ENCODE results near the gene GBX1. TPM values are rescaled to one million over a fixed set of nuclear protein-coding genes. Genes with fewer than 3 reads are reported as not detected.

GBX1 gene
- polyA plus RNA-seq, 3 donors = 0.19 TPM; not detected in 2

DNA sequence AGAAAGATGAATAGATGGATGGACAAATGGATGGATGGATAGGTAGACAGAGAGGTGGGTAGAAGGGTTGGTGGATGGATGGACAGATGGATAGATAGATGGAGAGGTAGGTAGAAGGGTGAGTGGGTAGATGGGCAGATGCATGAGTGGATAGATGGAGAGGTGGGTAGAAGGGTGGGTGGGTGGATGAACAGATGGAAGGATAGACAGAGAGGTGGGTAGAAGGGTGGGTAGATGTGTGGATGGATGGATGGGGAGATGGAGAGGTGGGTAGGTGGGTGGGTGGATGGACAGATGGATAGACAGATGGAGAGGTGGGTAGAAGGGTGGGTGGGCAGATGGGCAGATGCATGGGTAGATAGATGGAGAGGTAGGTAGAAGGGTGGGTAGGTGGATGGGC is 30.4 kb upstream of the GBX1 start:
- no peak for DNase-seq (ENCODE audit: extremely low read depth in 1 of 11, low read depth in 9 of 11, low spot score in 4 of 11)

DNA sequence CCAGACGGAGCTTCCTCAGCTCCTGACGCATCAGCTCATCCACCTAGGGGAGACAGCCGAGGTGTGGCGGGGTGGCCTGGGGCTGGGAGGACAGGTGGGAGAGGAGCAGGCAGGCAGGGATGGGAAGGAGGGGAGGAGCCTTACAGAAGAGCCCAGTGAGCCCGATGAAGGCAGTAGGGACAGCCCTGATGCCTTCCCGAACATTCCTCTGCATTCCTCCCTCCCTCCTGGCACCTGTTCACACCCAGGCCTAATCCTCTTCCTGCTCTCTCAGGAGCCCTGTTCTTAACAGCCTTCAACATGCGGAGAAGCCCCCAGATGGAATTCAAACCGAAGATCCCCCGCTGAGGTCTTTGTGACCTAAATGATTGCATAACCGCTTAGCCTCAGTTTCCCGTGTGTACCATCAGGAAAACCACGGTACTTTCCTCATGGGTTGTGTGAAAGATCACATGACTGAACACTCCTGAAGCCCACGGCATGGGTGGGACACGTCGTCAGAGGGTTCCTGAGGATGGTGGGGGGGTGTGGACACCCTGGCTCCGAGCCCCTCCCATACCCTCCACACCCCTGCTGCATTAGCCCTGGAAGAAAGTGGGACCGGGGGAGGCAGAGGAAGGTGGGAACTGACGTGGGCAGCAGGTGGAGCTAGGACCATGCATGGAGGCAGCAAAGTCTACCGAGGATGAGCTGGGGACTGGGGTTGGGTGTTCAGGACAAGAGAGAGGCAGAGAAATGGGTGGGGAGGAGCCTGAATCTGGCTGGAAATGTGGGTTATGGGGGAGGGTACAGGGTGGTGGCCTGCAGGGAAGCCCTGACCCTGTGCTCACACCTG is 28.3 kb upstream of the GBX1 start:
- DNase-seq (ENCODE audit: extremely low read depth in 1 of 11, low read depth in 9 of 11, low spot score in 4 of 11) = no peak

DNA sequence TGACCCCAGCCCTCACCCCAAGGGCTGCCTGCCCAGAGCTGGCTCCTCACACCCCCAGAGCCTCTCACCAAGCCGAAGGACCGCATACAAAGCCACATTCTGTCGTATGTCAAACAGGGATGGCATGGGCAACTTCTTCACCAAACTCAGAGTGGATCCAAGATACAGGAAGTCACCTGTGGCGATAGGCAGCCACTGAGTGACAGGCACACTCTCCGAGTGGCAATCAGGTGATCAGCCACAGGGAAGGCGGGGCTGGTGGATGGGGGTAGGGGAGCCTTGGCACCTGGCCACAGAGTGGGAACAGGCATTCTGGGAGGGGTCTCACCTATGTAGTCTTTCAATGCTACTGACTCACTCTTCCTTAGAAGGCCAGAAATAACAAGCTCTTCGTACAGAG is 26.7 kb upstream of the GBX1 start:
- DNase-seq (ENCODE audit: extremely low read depth in 1 of 11, low read depth in 9 of 11, low spot score in 4 of 11) = no peak

DNA sequence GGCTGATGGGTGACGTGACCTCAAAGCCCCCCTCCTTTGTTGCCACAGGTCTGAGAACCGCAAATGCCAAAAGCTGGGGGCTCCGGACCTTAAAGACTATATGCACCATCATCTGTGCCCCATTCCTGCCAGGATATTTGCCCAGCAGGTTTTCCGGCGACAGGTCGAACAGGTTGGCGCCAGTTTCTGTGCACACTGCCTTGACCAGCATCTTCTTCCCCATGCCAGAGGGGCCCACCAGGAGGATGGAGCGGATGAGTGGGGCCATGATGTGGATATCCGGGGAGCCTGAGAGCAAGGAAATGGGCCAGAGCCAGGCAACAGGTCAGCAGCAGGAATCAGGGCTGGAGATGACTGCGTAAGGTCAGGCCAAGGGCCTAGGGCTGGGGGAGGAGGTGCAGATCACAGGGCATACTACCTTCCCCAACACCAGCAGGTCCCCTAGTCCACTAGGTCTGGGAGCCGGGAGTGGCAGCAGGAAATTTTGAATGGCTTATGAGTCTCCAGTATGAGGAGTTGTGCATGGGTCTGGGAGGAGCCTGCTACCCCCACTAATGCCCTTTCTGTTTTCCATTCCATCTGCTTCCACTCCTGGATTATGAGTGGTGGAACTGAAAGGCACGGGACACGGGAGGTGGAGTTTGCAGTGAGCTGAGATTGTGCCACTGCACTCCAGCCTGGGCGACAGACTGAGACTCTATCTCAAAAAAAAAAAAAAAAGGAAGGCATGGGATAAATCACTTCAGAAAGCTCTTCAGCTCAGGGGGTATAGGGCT is 25.9 kb upstream of the GBX1 start:
- no peak for DNase-seq (ENCODE audit: extremely low read depth in 1 of 11, low read depth in 9 of 11, low spot score in 4 of 11)

DNA sequence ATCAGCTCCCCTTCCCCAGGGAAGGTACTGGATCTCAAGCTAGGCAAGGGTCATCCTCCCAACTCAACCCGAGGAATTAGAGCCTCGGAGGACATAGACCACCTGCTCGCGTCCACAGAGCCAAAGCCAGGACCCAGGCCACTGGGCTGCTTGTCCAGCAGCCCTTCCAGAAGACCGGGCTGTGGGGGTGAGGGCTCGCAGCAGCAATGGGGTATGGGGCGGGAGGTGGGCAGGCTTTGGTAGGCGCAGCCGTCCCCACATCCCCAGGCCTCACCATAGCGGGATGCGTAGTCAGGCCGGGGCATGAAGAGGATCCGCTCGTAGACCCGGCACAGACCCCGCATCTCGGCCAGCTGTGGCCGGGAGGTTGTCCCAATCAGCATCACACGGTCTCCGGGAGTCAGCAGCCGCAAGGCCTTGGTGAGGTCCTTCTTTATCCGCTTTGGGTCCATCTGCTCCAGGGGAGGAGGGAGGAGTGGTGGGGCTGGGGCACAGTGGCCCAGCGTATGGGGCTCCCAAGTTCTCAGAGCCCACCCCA is 24.6 kb upstream of the GBX1 start:
- DNase-seq (ENCODE audit: extremely low read depth in 1 of 11, low read depth in 9 of 11, low spot score in 4 of 11) = no peak

DNA sequence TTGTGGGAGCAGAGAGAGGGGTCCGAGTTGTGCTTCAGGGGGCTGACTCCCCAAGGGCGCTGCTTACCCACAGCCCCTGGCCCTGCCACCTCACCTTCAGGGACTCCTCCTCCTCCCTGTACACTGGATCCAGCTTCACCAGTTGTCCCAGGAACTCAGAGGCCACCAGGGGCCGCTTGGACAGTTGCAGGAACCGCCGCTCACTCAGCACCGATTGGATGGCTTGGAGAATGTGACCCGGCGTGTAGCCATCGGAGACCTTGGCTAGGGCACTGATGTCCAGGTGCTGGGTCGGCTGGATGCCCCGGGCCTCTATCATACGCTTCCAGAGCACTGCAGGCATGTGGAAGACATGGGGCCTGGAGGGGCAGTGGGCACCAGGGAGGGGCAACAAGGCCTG is 24.1 kb upstream of the GBX1 start:
- DNase-seq (ENCODE audit: extremely low read depth in 1 of 11, low read depth in 9 of 11, low spot score in 4 of 11) = no peak

DNA sequence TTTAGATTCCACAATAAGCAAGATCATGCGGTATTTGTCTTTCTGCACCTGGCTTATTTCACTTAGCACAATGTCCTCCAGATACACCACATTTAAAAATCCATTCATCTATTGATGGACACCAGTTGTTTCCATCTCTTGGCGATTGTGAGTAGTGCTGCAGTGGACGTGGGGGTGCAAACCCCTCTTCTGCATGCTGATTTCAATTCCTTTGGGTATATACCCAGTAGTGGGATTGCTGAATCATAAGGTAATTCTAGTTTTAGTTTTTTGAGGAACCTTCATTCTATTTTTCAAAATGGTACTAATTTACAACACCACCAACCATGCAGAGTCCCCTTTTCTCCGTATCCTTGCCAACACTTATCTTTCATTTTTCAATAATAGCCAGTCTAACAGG is 21.5 kb upstream of the GBX1 start:
- no peak for DNase-seq (ENCODE audit: extremely low read depth in 1 of 11, low read depth in 9 of 11, low spot score in 4 of 11)

DNA sequence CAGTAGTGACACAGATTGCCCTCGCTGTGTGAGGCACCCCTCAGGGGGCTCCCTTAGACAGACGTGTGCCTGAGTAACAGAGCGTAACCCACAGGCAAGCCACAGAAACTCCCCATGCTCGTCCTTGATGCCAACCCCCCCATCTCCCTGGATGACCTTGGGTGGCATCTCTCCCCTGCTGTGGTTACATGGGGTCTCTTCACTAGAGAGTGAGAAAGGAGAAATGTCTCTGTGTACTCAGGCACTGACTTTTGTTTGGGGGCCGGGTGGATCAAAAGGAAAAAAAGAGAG is 20.7 kb upstream of the GBX1 start:
- no peak for DNase-seq (ENCODE audit: extremely low read depth in 1 of 11, low read depth in 9 of 11, low spot score in 4 of 11)

DNA sequence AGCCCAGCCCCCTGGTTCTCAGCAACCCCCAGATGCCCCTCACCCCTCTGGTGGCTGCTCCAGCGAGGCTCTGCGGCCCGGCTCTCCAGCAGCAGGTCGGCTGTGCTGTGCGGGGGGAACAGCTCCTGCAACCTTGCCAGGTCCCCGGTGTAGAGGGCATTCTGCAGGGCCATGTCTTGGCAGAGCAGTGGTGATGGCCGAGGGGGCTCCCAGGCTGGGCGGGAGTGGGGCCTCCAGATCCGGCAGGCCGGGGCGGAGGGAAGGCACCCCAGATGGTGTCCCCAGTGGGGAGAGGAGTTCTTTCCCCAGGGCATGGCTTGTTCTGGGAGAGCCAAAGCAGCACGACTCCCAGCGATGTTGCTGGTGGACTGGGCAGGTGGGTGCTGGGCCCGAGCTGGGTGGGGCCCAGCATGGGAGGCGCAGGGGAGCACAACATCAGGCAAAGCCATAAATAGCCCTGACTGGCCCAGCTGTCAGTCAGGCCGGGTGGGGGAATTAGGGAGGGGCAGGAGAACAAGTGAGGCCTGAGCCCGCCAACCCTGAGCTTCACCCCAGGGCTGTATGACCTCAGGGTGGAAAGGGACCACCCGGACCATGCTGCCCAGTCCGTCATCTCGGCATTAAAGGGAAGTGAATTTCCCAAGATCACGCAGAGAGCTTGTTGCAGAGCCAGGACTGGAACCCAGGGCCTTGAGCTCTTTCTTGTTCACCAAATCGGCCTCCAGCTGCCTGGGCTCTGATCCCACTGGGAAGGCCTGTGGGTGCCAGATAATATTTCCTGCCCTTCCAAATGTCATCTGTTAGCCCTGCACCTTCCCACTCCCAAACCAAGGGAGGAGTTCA is 20.1 kb upstream of the GBX1 start:
- DNase-seq (ENCODE audit: extremely low read depth in 1 of 11, low read depth in 9 of 11, low spot score in 4 of 11) = no peak

DNA sequence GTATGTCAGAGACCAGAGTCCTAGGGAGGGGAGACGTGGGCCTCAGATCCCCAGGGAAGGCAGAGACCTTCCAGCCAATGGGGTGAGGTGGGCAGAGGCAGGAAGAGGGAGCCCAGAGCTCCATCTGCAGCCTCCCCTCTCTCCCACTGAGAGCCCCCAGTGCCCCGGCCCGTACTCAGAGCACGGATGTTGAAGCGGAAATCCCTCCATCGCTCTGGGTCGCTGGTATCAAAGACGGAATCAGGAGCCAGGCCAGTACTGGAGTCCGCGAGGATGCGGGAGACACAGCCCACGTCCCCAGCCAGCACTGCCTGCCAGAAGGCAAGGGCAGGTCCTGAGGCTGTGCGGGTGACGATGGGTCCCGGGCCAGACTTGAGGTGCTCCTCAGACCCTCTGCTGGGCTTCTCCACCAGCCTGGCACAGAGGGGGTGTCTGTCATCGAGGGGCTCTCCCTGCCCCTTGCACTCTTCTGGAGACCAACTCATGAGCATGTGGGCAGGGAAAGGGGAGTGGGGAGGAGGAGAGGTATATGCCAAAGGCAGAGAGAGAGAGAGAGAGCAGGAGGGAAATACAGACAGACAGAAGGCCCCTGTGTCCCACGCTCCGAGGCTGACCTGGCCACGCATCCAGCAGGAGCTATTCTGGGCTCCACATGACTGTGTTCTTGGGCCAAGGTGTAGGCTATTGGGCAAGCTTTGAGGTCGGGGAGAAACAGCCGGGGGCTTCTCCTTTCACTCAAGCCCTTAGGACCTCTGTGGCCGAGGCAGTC is 19.3 kb upstream of the GBX1 start, which contains the start of gene ASB10:
ASB10 (minus strand) TSS at position 611 of the 769 bp plus-strand sequence; CDS start at position 491, 120 bp downstream.
- DNase-seq (ENCODE audit: extremely low read depth in 1 of 11, low read depth in 9 of 11, low spot score in 4 of 11) = no peak

DNA sequence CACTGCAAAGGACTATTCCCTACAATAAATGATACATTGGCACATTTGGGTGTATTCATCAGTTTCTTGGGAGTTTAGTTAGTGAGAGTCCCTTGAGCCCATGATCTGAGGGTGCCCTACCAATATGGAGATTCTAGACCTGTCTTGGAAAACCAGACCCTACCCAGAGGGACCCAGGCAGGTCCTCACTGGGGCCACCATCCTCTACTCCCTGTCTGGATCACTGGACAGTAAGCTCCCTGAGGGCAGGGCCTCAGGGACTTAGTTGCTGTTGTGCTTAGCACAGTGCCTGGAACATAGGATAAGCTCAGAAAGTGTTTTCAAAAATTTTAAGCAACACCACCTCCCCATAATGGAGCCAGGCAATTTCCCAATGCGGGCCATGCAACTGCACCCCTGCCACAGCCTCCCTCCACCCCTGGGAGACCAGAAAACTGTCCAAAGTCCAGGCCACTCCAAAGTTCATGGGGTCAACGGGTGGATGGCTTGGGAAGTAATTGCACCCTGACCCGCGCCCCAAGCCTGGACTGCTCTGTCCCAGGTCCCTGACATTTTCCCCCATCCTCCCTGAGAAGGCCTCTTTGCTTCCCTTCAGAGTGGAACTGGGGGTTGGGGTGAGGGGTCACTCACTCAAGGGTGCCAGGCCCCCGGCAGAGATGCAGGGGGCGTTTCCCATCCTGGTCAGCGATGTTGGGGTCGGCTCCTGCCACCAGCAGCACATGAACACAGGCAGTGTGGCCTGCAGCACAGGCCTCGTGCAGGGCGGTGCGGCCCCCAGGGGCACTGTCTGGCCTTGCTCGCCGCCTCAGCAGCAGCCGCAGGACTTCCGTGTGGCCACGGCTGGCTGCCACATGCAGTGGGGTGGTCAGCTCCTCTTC is 18.5 kb upstream of the GBX1 start:
- no peak for DNase-seq (ENCODE audit: extremely low read depth in 1 of 11, low read depth in 9 of 11, low spot score in 4 of 11)

DNA sequence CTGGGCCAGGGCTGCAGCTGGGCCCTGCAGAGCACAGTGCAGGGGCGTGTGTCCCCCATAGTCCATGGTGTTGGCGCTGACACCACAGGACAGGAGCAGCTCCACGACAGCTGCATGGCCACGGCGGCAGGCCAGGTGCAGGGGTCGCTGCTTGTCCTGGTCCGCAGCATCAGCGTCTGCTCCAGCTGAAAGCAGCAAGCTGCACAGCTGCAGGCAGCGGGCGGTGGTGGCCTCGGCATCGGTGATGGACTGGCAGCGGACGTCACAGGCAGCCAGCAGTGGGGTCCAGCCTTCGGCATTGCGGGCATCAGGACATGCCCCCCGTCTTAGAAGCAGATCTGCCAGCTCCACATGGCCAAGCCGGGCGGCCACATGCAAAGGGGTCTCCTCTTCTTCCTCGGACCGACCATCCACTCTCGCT is 13.5 kb upstream of the GBX1 start:
- DNase-seq (ENCODE audit: extremely low read depth in 1 of 11, low read depth in 9 of 11, low spot score in 4 of 11) = no peak

DNA sequence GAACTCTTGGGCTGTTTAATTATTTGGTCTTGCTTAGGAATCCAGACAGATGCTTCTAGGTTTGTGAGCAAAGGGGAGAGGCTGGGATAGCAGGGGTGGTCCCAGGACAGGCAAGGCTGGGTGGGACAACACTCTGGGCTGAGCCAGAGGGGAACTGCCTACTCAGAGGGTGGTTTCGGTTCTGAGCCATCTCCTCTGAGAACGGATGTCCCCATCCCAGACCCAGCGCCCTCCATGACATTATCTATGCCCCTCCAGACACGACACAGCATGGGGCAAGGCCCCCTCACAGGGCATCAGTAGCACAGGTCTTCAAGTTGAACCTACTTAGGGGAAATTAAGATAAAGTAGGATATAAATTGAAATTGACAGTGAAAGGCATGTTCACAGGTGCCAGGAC is 12.5 kb upstream of the GBX1 start:
- DNase-seq (ENCODE audit: extremely low read depth in 1 of 11, low read depth in 9 of 11, low spot score in 4 of 11) = no peak

DNA sequence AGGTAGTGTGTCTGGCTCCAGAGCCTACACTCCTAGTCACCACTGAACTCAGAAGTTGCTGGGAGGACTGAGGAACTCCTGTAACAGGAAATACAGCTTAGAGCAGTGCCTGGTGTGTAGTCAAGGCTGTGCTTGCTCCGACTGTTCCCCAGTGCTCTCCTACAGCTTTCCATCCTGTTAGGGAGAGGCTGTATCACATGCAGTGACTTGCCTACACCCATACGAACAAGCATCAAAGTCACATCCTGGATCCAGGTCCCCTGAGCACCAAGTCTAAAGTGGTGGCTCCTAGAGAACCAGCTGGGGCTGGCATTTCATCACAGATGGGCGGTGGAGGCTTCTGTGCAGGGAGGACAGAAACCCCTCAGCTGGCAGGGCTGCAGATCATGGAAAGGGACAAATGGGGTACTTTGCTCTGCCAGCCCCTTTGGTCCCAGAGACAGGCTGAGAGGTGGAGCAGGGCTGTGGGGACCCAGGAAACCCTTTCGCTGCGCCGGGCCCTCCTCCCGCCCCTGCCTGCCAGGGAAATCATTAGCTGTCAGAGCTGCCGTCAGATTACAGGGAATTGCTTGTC is 11.9 kb upstream of the GBX1 start:
- no peak for DNase-seq (ENCODE audit: extremely low read depth in 1 of 11, low read depth in 9 of 11, low spot score in 4 of 11)

DNA sequence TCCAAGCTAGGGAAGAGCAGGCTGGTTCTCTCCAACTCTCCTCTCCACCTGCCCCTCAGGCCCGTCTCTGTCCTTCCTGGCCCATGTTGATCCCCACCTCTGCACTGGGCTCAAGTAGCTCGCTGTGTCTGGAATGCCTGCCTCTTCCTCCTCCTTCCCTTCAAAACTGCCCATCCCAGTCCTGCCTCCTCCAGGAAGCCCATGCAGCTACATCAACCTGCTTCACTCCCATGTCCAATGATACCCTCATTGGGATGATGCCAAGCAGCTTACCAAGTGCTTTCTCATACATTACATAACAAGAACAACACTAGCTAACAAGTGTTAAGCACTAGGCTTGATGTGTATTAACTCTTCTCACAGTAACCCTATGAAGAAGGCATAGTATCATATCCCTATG is 11.3 kb upstream of the GBX1 start:
- DNase-seq (ENCODE audit: extremely low read depth in 1 of 11, low read depth in 9 of 11, low spot score in 4 of 11) = no peak

DNA sequence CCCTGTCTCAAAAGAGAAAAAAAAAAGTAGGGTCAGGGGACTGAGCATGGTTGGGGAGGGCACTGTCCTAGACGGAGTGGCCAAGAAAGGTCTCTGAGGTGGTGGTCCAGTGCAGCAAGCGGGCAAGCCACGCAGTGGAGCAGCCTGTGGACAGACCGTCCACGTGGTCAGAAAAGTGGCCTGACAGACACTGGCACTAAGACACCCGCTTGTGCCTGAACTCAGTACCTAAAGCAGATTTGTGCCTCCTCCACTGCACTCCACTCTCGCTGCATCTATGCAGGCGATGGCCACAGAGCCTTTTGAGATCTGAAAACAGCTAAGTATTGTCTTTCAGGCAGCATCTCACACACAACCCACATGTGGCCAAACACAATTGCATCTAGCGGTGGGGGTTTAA is 10.7 kb upstream of the GBX1 start:
- no peak for DNase-seq (ENCODE audit: extremely low read depth in 1 of 11, low read depth in 9 of 11, low spot score in 4 of 11)

DNA sequence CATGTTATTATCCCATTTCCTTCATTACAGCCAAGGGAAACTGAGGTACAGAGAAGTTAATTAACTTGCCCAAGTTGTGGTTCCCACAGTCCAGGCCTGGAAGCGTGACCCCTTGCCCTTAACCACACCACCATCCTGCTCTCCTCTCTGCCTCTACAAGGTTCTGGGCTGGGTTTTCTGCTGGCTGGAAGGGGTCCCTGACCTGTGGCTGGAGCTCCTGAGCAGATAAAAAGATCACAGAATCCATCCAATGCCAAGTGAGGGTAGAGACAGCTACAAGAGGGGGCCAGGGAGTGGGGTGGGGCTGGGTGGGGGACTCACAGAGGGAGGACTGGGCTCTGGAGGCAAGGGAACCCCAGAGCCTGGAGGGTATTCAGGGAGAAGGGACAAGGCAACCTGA is 9.8 kb upstream of the GBX1 start:
- no peak for DNase-seq (ENCODE audit: extremely low read depth in 1 of 11, low read depth in 9 of 11, low spot score in 4 of 11)

DNA sequence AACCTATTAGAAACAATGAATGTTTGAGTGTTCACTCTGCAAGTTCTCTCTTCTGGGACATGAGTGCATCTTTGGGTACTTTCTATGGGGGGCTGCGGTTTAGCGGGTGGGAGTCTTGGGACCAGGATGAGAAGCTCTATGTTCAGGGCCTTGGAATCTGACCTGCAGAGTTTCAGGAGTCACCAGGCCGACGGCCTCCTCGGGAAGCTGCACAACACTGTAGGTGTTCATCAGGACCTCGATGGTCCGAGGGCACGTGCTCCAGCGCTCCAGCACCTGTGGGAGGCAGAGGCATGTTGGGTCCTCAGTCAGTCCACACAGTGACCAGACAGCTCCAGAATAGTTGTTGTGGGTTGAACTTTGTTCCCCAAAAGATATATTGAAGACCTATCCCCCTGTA is 8.9 kb upstream of the GBX1 start:
- DNase-seq (ENCODE audit: extremely low read depth in 1 of 11, low read depth in 9 of 11, low spot score in 4 of 11) = no peak

All from renal cortex interstitium (tissue), 11 donors.